A549 (cell line): Measurements from ENCODE around the gene DEFB126.

Source experiments
- CHD4 ChIP-seq: fragments of 200-600 bp; sonication (generic); IDR thresholded peaks from 2 replicates; pipeline ENCODE4 v1.6.1; 2016; ENCODE audit warnings: antibody characterized with exemption, mild to moderate bottlenecking, borderline replicate concordance
- CTCF ChIP-seq: fragments of >200 bp; sonication (Bioruptor Twin); formaldehyde crosslinking; IDR thresholded peaks from 3 replicates; pipeline ENCODE4 v1.5.1; 2016
- FOSL2 ChIP-seq, 2 experiments: fragments of 450-650 bp in 1 of 2; fragments of >200 bp in 1 of 2; sonication (Bioruptor Twin) in 1 of 2; formaldehyde crosslinking; IDR thresholded peaks; 2 replicates each; pipeline versions ENCODE4 v1.5.0 to v1.6.1; 2016 to 2020; ENCODE audit warnings: mild to moderate bottlenecking in 1 of 2, moderate library complexity in 1 of 2
- HMGXB4 ChIP-seq: fragments of 250-450 bp; sonication (Bioruptor Pico); IDR thresholded peaks from 2 replicates; pipeline ENCODE4 v1.5.0; 2021; ENCODE audit warnings: mild to moderate bottlenecking, moderate library complexity, borderline replicate concordance
- HOXB5 ChIP-seq: fragments of 250-450 bp; sonication (Bioruptor Pico); IDR thresholded peaks from 2 replicates; pipeline ENCODE4 v1.5.0; 2020; ENCODE audit warnings: mild to moderate bottlenecking, moderate library complexity
- MAX ChIP-seq: IDR thresholded peaks from 2 replicates; pipeline ENCODE4 v1.6.1; 2012
- MYC ChIP-seq: IDR thresholded peaks from 2 replicates; pipeline ENCODE4 v1.6.1; 2012; ENCODE audit warnings: mild to moderate bottlenecking, inconsistent platforms, low read length, improper control_type of control experiment, borderline replicate concordance
- NR3C1 ChIP-seq: fragments of >200 bp; sonication (Bioruptor Twin); formaldehyde crosslinking; IDR thresholded peaks from 3 replicates; pipeline ENCODE4 v1.6.1; 2017
- PHF8 ChIP-seq: fragments of 200-600 bp; sonication (generic); IDR thresholded peaks from 2 replicates; pipeline ENCODE4 v1.6.1; 2016; ENCODE audit warnings: low read depth, mild to moderate bottlenecking, antibody characterized with exemption, moderate library complexity, borderline replicate concordance
- POLR2A ChIP-seq: IDR thresholded peaks from 2 replicates; pipeline ENCODE4 v1.6.1; 2012; ENCODE audit warnings: mild to moderate bottlenecking, low read length
- RAD21 ChIP-seq, 2 experiments: fragments of >200 bp in 1 of 2; sonication (Bioruptor Twin) in 1 of 2; formaldehyde crosslinking in 1 of 2; IDR thresholded peaks in 1 of 2; conservative IDR thresholded peaks in 1 of 2; 2 replicates in 1 of 2; 3 replicates in 1 of 2; pipeline ENCODE4 v1.6.1; 2012 to 2018; ENCODE audit warnings: inconsistent platforms in 1 of 2
- REST ChIP-seq: fragments of 200-600 bp; sonication (generic); IDR thresholded peaks from 2 replicates; pipeline ENCODE4 v1.6.1; 2016; ENCODE audit warnings: antibody characterized with exemption, mild to moderate bottlenecking, moderate library complexity
- RNF2 ChIP-seq: fragments of 200-600 bp; sonication (generic); IDR thresholded peaks from 2 replicates; pipeline ENCODE4 v1.6.1; 2016; ENCODE audit warnings: low read depth, mild to moderate bottlenecking, antibody characterized with exemption, moderate library complexity, borderline replicate concordance
- ZC3H11A ChIP-seq: fragments of 450-650 bp; IDR thresholded peaks from 2 replicates; pipeline ENCODE4 v1.6.1; 2014; ENCODE audit warnings: antibody characterized with exemption, mild to moderate bottlenecking

- no peak for TF ChIP-seq MYC
- TF ChIP-seq HMGXB4 (CRISPR knock-in tag), result no peak
- TF ChIP-seq CTCF, result no peak
- no peak for TF ChIP-seq MAX
- no peak for TF ChIP-seq FOSL2 (IDR thresholded peaks at IDR 0.05)
- TF ChIP-seq FOSL2 (CRISPR knock-in tag; IDR thresholded peaks at IDR 0.05), result no peak
- TF ChIP-seq POLR2A, result no peak
- no peak for TF ChIP-seq CHD4
- no peak for TF ChIP-seq RAD21 (conservative IDR thresholded peaks at IDR 0.05 in 1 of 2, IDR thresholded peaks at IDR 0.05 in 1 of 2)
- TF ChIP-seq HOXB5 (CRISPR knock-in tag), result no peak
- no peak for TF ChIP-seq ZC3H11A
- TF ChIP-seq REST, result no peak
- no peak for TF ChIP-seq PHF8
- no peak for TF ChIP-seq NR3C1
- no peak for TF ChIP-seq RNF2
Observed at GRCh38 chr20:93641-94040, 48.7 kb upstream of the DEFB126 start.
